ENCODE data around the gene XPO4.
"Not testable (repeated sequence)": the region's sequence is repeated elsewhere in the genome, so short reads cannot be mapped to it uniquely, and the experiment has no call there.

Gene XPO4

GRCh38 chr13:20778311-20778710 is 124.2 kb downstream of the XPO4 start:
- DNase-seq: no peak

GRCh38 chr13:20776751-20777150 is 125.8 kb downstream of the XPO4 start:
- DNase-seq: no peak

GRCh38 chr13:20775961-20776360 is 126.6 kb downstream of the XPO4 start:
- DNase-seq: no peak

- DNase-seq: no peak
Observed at GRCh38 chr13:20774746-20775145, 127.8 kb downstream of the XPO4 start.

- DNase-seq: peak; percentile 59
Observed at GRCh38 chr13:20773194-20774080, 129.1 kb downstream of the XPO4 start, which contains the start of gene EEF1AKMT1. EEF1AKMT1 (minus strand) TSS chr13:20773961; CDS start chr13:20757598, 16,363 bp downstream.

GRCh38 chr13:20772401-20773131 is 130.0 kb downstream of the XPO4 start:
- DNase-seq: no peak

- DNase-seq: no peak
Observed at GRCh38 chr13:20769834-20770233, 132.7 kb downstream of the XPO4 start.

- DNase-seq: no peak
Observed at GRCh38 chr13:20769091-20769490, 133.5 kb downstream of the XPO4 start.

- DNase-seq: no peak
Observed at GRCh38 chr13:20767309-20767943, 135.1 kb downstream of the XPO4 start.

- DNase-seq: no peak
Observed at GRCh38 chr13:20760872-20761271, 141.7 kb downstream of the XPO4 start.

GRCh38 chr13:20754009-20754408 is 148.5 kb downstream of the XPO4 start:
- DNase-seq: no peak

GRCh38 chr13:20749377-20749776 is 153.2 kb downstream of the XPO4 start:
- no peak for DNase-seq

GRCh38 chr13:20743830-20744404 is 158.6 kb downstream of the XPO4 start:
- DNase-seq: not testable (repeated sequence)

GRCh38 chr13:20740021-20740420 is 162.5 kb downstream of the XPO4 start:
- DNase-seq: no peak

- no peak for DNase-seq
Observed at GRCh38 chr13:20738616-20739015, 163.9 kb downstream of the XPO4 start.

- DNase-seq: no peak
Observed at GRCh38 chr13:20729633-20730585, 172.6 kb downstream of the XPO4 start.

GRCh38 chr13:20728579-20729311 is 173.8 kb downstream of the XPO4 start:
- no peak for DNase-seq

GRCh38 chr13:20727856-20728255 is 174.7 kb downstream of the XPO4 start:
- no peak for DNase-seq
